Parathyroid adenoma (tissue), 2 donors: Measurements from ENCODE around the gene KCTD21.

Experiments
- H2AFZ ChIP-seq: fragments of 300-600 bp; sonication (generic); one replicate; pipeline ENCODE4 v1.7.0; 2017; ENCODE audit warnings: antibody characterized with exemption, mild to moderate bottlenecking
- H3K27ac ChIP-seq: fragments of 300-600 bp; sonication (generic); one replicate; pipeline ENCODE4 v1.7.0; 2017
- H3K27me3 ChIP-seq: fragments of 300-600 bp; sonication (generic); one replicate; pipeline ENCODE4 v1.7.0; 2017; ENCODE audit warnings: low read length; ENCODE audit not compliant: control insufficient read depth, insufficient read depth
- H3K36me3 ChIP-seq: fragments of 300-600 bp; sonication (generic); one replicate; pipeline ENCODE4 v1.7.0; 2017; ENCODE audit warnings: low read length; ENCODE audit not compliant: control insufficient read depth, insufficient read depth
- H3K4me1 ChIP-seq: fragments of 300-600 bp; sonication (generic); one replicate; pipeline ENCODE4 v1.7.0; 2017; ENCODE audit warnings: control low read depth
- H3K4me2 ChIP-seq: fragments of 300-600 bp; sonication (generic); one replicate; pipeline ENCODE4 v1.7.0; 2017; ENCODE audit warnings: low read length
- H3K4me3 ChIP-seq: fragments of 300-600 bp; sonication (generic); one replicate; pipeline ENCODE4 v1.7.0; 2017; ENCODE audit warnings: low read depth, low read length
- H3K79me2 ChIP-seq: fragments of 300-600 bp; sonication (generic); one replicate; pipeline ENCODE4 v1.7.0; 2017; ENCODE audit warnings: control low read depth
- H3K9ac ChIP-seq: fragments of 300-600 bp; sonication (generic); one replicate; pipeline ENCODE4 v1.7.0; 2017; ENCODE audit warnings: mild to moderate bottlenecking
- H3K9me3 ChIP-seq: fragments of 300-600 bp; sonication (generic); one replicate; pipeline ENCODE4 v1.7.0; 2017; ENCODE audit warnings: low read length; ENCODE audit not compliant: control insufficient read depth
- CTCF ChIP-seq: fragments of 300-600 bp; sonication (generic); IDR thresholded peaks from one replicate; pipeline ENCODE4 v1.7.0; 2017; ENCODE audit warnings: antibody characterized with exemption, mild to moderate bottlenecking
- donor health status: primary hyperparathyroidism.

The KCTD21 gene

GRCh38 chr11:78131956-78132355, 56.5 kb downstream of the KCTD21 start:
- Histone ChIP-seq H3K4me2 (no peak overlapping the region), H3K36me3 (no peaks in the 10 kb centered on the region), H3K4me3 (no peak overlapping the region), H3K27ac (no peak overlapping the region), H3K9ac (no peak overlapping the region), H3K79me2 (no peaks in the 10 kb centered on the region), H3K9me3 (no peaks in the 10 kb centered on the region), H3K4me1 (no peaks in the 10 kb centered on the region), H2AFZ (no peak overlapping the region), H3K27me3 (no peaks in the 10 kb centered on the region)
- TF ChIP-seq CTCF = no peak

- TF ChIP-seq CTCF = no peak
- H3K79me2 ChIP-seq = no peaks in the 10 kb centered on the region
- H2AFZ ChIP-seq = no peak overlapping the region
- no peaks in the 10 kb centered on the region for H3K4me1 ChIP-seq
- no peak overlapping the region for H3K9ac ChIP-seq
- H3K9me3 ChIP-seq = no peaks in the 10 kb centered on the region
- no peaks in the 10 kb centered on the region for H3K36me3 ChIP-seq
- no peak overlapping the region for H3K4me2 ChIP-seq
- no peak overlapping the region for H3K4me3 ChIP-seq
- H3K27ac ChIP-seq = no peak overlapping the region
- H3K27me3 ChIP-seq = no peaks in the 10 kb centered on the region
Measured at GRCh38 chr11:78127403-78127802, 61.0 kb downstream of the KCTD21 start.
